Endometrial microvascular endothelial cells (primary cell): ENCODE results near the gene CERS6. TPM values are rescaled to one million over a fixed set of nuclear protein-coding genes. Genes with fewer than 3 reads are reported as not detected.

ENCODE experiments used
- in situ Hi-C: cut with HindIII; loops from 2 replicates; pipeline ENCODE4 v1.10.0; 2017; ENCODE audit warnings: low sequenced_read_pairs, low pct_unique_long_range_greater_than_20kb; ENCODE audit errors: inconsistent ontology term
- total RNA-seq: library from RNA; depleted of rRNA; stranded (reverse); fragments of >200 nt; gene quantifications from one replicate; pipeline ENCODE4 v1.2.3, GENCODE V29; 2015; ENCODE audit errors: inconsistent ontology term

CERS6 gene
- total RNA-seq, 1 donor from 2014 or later, result 5.9 TPM

DNA sequence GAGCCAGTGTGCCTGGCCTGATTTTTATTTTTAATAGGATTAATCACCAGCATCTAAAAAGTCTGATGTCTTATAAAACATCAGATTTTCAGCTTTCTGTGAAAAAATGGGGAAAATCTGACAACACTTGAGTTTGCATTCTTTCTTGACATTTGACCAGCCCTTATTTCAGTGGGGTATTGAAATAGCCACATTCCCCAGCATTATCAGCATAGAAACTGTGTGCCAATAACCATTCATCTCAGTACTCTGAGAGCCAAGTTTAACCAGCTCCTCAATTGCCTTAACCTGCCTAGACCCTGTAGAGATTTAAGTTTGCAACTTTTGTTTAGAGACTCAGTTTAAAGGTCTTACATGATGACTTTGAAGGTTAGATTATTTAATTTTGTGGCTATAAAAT is 155.0 kb downstream of the CERS6 start:
- in situ Hi-C loops, result no loop called here

DNA sequence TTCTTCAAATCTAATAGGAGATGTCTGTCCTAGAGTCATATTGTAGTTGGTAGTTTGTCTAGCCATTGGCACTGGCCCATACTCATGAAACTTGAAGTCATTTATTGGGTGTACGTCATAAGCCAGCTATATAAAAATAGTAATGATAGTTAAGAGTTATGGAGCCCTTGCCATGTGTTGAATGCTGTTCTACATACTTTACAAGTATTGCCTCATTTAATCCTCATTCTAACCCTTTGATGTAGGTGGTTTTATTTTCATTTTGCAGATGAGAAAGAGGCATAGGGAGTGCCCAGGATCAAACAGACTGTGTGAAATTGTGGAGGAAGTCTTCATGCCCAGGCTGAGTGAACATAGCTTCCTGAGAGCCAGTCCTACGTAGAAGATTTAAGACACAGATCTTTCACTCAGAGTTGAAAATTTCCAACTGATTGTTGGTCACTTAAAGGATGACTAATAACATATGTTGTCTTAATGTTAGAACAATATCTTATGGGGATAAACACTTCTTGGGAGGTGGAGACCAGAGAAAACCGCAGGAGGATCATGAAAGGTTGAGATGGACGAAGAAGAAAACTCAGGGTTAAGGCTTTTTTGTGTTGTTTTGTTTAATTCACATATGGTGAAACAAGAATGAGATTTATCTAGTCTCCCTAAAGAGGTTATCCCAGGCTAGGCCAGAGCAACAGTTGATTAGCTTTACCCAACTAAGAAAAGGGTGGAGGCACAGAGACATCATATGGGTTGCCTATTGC is 156.0 kb downstream of the CERS6 start:
- in situ Hi-C loops, result no loop called here

DNA sequence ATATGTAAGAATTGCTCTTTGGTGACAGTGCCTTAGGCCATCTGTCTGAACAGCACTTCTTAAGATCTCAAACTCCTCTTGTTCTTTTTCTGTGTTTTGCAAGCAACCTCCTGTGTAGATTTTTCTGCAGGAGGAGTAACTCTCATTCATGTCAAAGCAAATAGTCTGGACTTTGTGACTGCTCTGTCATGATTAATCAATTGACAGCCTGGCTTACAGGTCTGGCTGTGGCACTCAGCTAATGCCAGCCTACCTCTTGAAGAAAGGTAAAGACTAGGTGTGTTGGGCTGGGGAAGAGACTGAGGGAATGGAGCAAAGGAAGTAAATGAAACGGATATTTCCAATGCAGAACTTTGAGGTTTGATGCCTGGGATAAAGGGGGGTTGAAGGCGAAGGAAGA is 156.6 kb downstream of the CERS6 start:
- in situ Hi-C loops, result no loop called here

DNA sequence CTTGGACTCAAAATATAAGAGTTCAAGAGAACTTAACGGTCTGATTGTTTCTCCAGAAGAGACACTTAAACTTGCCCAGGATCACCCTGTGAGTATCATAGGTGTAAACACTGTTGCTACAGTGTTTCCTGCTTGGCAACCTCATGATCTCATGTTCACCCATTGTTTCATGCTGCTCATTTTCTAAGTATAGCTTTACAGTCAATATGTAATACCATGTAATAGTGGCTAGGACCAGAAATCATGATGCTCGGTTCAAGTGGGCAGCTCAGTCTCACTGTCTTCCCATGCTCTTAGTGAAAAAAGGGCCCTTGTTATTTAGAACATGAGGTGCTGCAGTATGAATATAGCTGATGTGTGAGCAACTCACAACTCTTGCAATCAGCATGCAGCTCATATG is 157.5 kb downstream of the CERS6 start:
- in situ Hi-C loops, result no loop called here

GRCh38 chr2:168614172-168615018 is 158.3 kb downstream of the CERS6 start:
- in situ Hi-C loops, result no loop called here

DNA sequence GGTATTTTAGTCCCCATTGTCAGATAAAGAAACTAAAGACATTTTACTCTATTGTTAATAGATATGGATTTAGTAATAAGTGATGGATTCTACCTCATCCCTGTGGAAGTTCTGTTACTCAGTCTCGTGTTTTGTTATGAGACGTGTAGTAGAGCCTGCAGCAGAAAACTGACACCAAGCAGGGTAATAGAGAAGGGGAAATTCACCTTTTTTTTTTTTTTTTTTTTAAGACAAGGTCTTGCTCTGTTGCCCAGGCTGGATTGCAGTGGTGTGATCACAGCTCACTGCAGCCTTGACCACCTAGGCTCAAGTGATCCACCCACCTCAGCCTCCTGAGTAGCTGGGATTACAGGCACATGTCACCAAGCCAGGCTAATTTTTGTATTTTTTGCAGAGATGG is 164.5 kb downstream of the CERS6 start:
- in situ Hi-C loops, result no loop called here

- in situ Hi-C loops, result no loop called here
Observed at GRCh38 chr2:168622559-168622958, 166.5 kb downstream of the CERS6 start.

DNA sequence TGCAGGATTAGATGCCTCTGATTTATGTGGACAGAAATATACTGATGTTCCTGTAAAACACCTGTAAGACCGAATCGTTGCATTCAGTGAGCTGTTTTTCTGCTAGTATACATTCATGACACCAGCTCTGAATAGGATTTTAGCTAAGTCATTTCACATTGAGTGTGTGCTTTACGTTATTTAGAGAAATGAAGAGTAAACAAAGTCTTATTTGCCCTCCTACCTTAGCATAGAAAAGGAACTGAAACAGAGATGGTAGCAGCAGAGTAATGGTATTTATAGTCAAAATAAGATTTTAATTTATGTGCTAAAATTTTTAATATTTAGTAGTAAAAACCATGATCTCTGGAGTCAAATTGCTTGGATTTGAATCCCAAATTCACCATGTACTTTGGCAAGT is 168.0 kb downstream of the CERS6 start:
- in situ Hi-C loops, result no loop called here

GRCh38 chr2:168626096-168626495 is 170.0 kb downstream of the CERS6 start:
- in situ Hi-C loops, result no loop called here

DNA sequence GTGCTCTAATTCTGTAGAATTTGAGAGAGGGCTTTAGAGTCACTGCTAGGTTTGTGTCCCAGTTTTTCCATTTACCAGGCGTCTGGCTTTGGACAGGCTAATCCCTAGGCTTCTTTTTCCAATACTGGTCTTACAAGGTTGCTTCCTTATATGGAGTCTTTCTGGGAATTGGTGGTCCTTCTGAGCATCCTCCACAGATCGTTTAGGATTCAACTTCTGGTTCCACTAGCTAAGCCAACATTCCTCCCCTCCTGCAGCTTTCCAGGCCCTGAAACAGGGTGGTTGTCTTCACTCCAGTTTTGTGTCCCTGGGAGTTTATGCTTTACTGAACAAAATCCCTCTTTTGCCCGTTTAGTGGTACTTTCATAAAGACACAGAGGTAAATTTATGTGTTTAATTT is 170.6 kb downstream of the CERS6 start:
- in situ Hi-C loops, result no loop called here

GRCh38 chr2:168632709-168633121 is 176.6 kb downstream of the CERS6 start:
- in situ Hi-C loops, result no loop called here

DNA sequence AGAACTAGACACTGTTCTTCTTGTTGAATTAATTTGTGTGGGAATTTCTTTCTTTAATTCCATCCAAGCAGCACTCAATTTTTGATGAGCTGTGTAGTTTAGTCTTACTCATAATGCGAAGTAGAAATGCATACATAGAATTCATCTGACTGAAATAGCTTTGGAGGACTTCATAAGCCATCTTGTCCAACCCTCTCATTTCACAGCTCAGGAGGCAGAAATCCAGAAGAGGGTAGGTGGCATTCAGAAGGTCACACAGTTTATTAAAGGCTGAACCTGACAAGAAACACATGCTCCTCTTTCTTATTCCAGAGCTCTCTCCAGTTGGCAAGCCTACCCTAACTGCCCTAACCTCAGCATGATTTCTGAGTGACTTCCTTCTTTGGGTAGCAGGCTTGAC is 177.1 kb downstream of the CERS6 start:
- in situ Hi-C loops, result no loop called here

- in situ Hi-C loops, result no loop called here
Observed at GRCh38 chr2:168633895-168634294, 177.8 kb downstream of the CERS6 start.

- in situ Hi-C loops, result no loop called here
Observed at GRCh38 chr2:168635065-168635577, 179.0 kb downstream of the CERS6 start.

DNA sequence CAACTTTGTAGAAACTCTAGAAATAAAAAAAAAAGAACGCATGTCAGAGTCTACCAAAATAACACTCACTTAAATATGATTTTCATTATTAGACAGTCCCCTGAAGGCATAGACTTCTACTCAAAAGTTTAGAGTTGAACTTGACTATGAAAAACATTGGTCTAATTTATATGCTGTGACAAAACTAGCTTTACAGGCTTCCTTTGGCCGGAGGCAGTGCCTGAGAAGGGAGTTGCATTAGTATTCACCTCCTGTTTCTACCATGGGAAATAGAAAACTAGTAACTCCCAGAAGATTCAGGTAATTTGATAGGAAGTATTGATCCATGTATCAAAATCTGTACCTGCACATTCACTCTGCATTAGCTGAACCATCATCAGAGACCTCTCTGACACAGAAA is 182.9 kb downstream of the CERS6 start:
- in situ Hi-C loops, result no loop called here

GRCh38 chr2:168639441-168639898 is 183.4 kb downstream of the CERS6 start:
- in situ Hi-C loops, result no loop called here

DNA sequence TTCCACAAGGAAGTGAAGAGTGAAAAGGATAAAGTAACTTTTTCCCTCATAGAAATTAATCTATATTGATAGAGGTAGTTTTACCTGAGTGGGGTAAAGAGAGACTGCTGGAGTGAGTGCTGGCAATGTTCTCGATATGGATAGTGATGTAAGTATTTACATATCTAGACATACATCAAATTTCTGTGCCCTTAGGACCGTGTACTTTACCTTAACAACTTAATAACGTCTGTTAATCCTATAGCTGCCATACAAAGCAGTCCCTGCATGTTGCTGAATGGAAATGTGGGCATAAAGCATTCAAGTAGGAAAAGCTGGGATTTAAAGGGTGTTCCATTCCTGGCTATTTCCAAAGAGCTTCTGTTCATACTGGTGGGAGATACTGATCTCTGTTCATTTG is 184.0 kb downstream of the CERS6 start:
- in situ Hi-C loops, result no loop called here

- in situ Hi-C loops, result no loop called here
Observed at GRCh38 chr2:168641636-168642035, 185.6 kb downstream of the CERS6 start.

GRCh38 chr2:168642873-168643272 is 186.8 kb downstream of the CERS6 start:
- in situ Hi-C loops, result no loop called here

DNA sequence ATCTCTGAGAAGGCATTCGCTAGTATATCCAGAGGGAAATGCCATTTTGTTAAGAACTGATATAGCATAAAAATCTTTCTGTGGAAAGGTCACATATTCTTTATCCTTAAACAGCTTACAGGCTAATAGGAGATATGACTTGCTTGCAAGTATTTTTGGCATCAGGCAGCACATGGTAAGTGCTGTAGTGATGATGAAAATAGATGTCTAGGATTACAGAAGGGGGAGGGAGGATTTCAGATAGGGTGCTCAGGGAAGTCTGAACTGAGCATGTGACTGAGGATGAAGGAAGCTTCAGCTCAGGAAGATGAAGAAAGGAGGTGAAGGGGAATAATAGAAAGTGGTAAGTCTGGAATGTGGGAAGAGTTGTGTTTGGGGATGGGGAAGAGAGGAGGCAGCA is 187.9 kb downstream of the CERS6 start:
- in situ Hi-C loops, result no loop called here
